PFSK-1 (cell line): ENCODE measurements around the gene NRCAM.

Experiments
- FOXP2 ChIP-seq: optimal IDR thresholded peaks from 2 replicates; pipeline ENCODE3; 2011; ENCODE audit warnings: borderline replicate concordance, control low read depth, inconsistent platforms; ENCODE audit not compliant: insufficient read depth; ENCODE audit errors: extremely low read length, extremely low read depth
- POLR2AphosphoS5 ChIP-seq: IDR thresholded peaks from 2 replicates; pipeline ENCODE4 v1.6.1; 2012; ENCODE audit warnings: low read depth, mild to moderate bottlenecking, control low read depth, low read length, moderate library complexity
- REST ChIP-seq, 2 experiments: IDR thresholded peaks; 2 replicates each; pipeline versions ENCODE4 v1.6.1 to v1.8.0; 2011 to 2012; ENCODE audit warnings: low read depth in 2 of 2, low read length in 2 of 2, control low read depth in 1 of 2, inconsistent platforms in 1 of 2, mild to moderate bottlenecking in 1 of 2, moderate library complexity in 1 of 2; ENCODE audit not compliant: insufficient read depth in 1 of 2
- SIN3A ChIP-seq: IDR thresholded peaks from 2 replicates; pipeline ENCODE4 v1.6.1; 2012; ENCODE audit warnings: mild to moderate bottlenecking, low read length, moderate library complexity, borderline replicate concordance; ENCODE audit not compliant: insufficient read depth
- TAF1 ChIP-seq: IDR thresholded peaks from 2 replicates; pipeline ENCODE4 v1.6.1; 2012; ENCODE audit warnings: low read length, control low read depth, borderline replicate concordance; ENCODE audit not compliant: insufficient read depth

The NRCAM gene

GRCh38 chr7:108118959-108119358, 337.3 kb downstream of the NRCAM start:
- no peak for TF ChIP-seq SIN3A

GRCh38 chr7:108114117-108114841, 342.0 kb downstream of the NRCAM start:
- TF ChIP-seq REST (IDR thresholded peaks at IDR 0.05; ENCODE audit: insufficient read depth in 1 of 2, low read depth in 2 of 2, low read length in 2 of 2) (no peak), SIN3A (no peak), FOXP2 (no peak)

GRCh38 chr7:108112683-108113082, 343.6 kb downstream of the NRCAM start:
- TF ChIP-seq TAF1 (no peak), REST (IDR thresholded peaks at IDR 0.05; ENCODE audit: insufficient read depth in 1 of 2, low read depth in 2 of 2, low read length in 2 of 2) (no peak), FOXP2 (no peak), SIN3A (no peak), POLR2AphosphoS5 (no peak)

GRCh38 chr7:108109221-108109908, 346.9 kb downstream of the NRCAM start:
- TF ChIP-seq POLR2AphosphoS5 (no peak), TAF1 (no peak), SIN3A (no peak), REST (IDR thresholded peaks at IDR 0.05; ENCODE audit: insufficient read depth in 1 of 2, low read depth in 2 of 2, low read length in 2 of 2) (no peak), FOXP2 (no peak)

GRCh38 chr7:108108131-108108530, 348.1 kb downstream of the NRCAM start:
- no peak for TF ChIP-seq FOXP2

- no peak for TF ChIP-seq FOXP2
- no peak for TF ChIP-seq REST (IDR thresholded peaks at IDR 0.05; ENCODE audit: insufficient read depth in 1 of 2, low read depth in 2 of 2, low read length in 2 of 2)
- no peak for TF ChIP-seq POLR2AphosphoS5
- no peak for TF ChIP-seq SIN3A
- TF ChIP-seq TAF1 = no peak
Measured at GRCh38 chr7:108104324-108104723, 351.9 kb downstream of the NRCAM start.
